SK-N-SH (cell line): ENCODE measurements around the gene NPTX2.

Experiments
- ELF1 ChIP-seq: IDR thresholded peaks from 2 replicates; pipeline ENCODE4 v1.4.0; 2012
- RXRA ChIP-seq: IDR thresholded peaks from 2 replicates; pipeline ENCODE4 v1.4.0; 2012; ENCODE audit warnings: low read depth, mild to moderate bottlenecking, borderline replicate concordance
- SMC3 ChIP-seq: IDR thresholded peaks from 2 replicates; pipeline ENCODE4 v1.6.1; 2012; ENCODE audit warnings: low read depth, low read length, improper control_type of control experiment

GRCh38 chr7:98571986-98572385, 45.1 kb upstream of the NPTX2 start:
- TF ChIP-seq ELF1 (no peak), SMC3 (no peak), RXRA (no peak)
